K562 (cell line): ENCODE data around the gene BIN1. TPM values are rescaled to one million over a fixed set of nuclear protein-coding genes. Genes with fewer than 3 reads are reported as not detected.

Experiments
- ATAC-seq: fragments of 200-7000 bp; cut with Tn5 transposase; 3 replicates; pipeline ENCODE4 v1.9.1; 2020; ENCODE audit warnings: moderate library complexity
- BruUV-seq: library from RNA; stranded (reverse); fragments of 400-500 nt; replicated peaks from 2 replicates; lab custom pipeline; 2021; lab: Mats Ljungman, UMichigan
- CTCF ChIA-PET: fragments of 300-600 bp; formaldehyde crosslinking; extraction: SDS; loops from one replicate; lab custom pipeline; 2021; ENCODE audit warnings: low intra/inter-chr PET ratio; lab: Yijun Ruan, JAX
- POLR2A ChIA-PET: fragments of 300-600, 350-650 bp; sonication (Branson Sonifier 250); formaldehyde crosslinking; extraction: SDS; loops from one replicate; lab custom pipeline; 2021; ENCODE audit warnings: antibody characterized with exemption, inconsistent platforms; lab: Yijun Ruan, JAX
- DNase-seq, 4 experiments: peaks; one replicate each; pipeline versions ENCODE4 v3.0.0 to v3.0.0-alpha.2; 2011 to 2018; ENCODE audit warnings: low spot score in 3 of 4, mixed read lengths in 3 of 4; ENCODE audit errors: extremely low read depth in 1 of 4
- FAIRE-seq: peaks from 2 replicates; lab custom pipeline; 2011; peaks lifted over from hg19 to GRCh38; lab: Jason Lieb, UNC
- H2AFZ ChIP-seq: 2 replicates; pipeline ENCODE4 v1.6.0; 2011; ENCODE audit warnings: low read depth, low read length, control low read depth, inconsistent platforms
- H3K27ac ChIP-seq: fragments of 200-600 bp; 3 replicates; pipeline ENCODE4 v1.8.0; 2011; ENCODE audit warnings: low read depth, mild to moderate bottlenecking, control low read depth, inconsistent platforms, low read length, moderate library complexity, mixed read lengths; ENCODE audit errors: extremely low read depth
- H3K27me3 ChIP-seq, 2 experiments: fragments of 300-600 bp in 1 of 2; 2 replicates in 1 of 2; 3 replicates in 1 of 2; pipeline versions ENCODE4 v1.6.0 to v1.8.0; 2011; ENCODE audit warnings: inconsistent platforms in 2 of 2, low read length in 2 of 2, mild to moderate bottlenecking in 1 of 2, mixed read lengths in 1 of 2, moderate library complexity in 1 of 2; ENCODE audit not compliant: control insufficient read depth in 2 of 2, insufficient read depth in 2 of 2
- H3K36me3 ChIP-seq: fragments of 300-600 bp; 3 replicates; pipeline ENCODE4 v1.8.0; 2011; ENCODE audit warnings: mild to moderate bottlenecking, low read length, inconsistent platforms; ENCODE audit not compliant: control insufficient read depth, insufficient read depth
- H3K4me1 ChIP-seq, 2 experiments: fragments of 200-600 bp in 1 of 2; replicated peaks in 1 of 2; 2 replicates in 1 of 2; 3 replicates in 1 of 2; pipeline versions ENCODE4 v1.5.1 to v1.8.0; 2011; ENCODE audit warnings: inconsistent platforms in 2 of 2, low read length in 2 of 2, mild to moderate bottlenecking in 1 of 2, mixed read lengths in 1 of 2, moderate library complexity in 1 of 2; ENCODE audit not compliant: control insufficient read depth in 2 of 2, insufficient read depth in 2 of 2
- H3K4me2 ChIP-seq: 2 replicates; pipeline ENCODE4 v1.6.1; 2011; ENCODE audit warnings: low read length, control low read depth, inconsistent platforms, mixed read lengths; ENCODE audit not compliant: insufficient read depth
- H3K4me3 ChIP-seq: fragments of 200-600 bp; sonication (generic), shearing (Covaris generic); 2 replicates; pipeline ENCODE4 v1.5.1; 2016; ENCODE audit warnings: control low read depth, inconsistent platforms
- H3K79me2 ChIP-seq: fragments of 200-600 bp; 3 replicates; pipeline ENCODE4 v1.8.0; 2011; ENCODE audit warnings: low read length, inconsistent platforms; ENCODE audit not compliant: control insufficient read depth, insufficient read depth
- H3K9ac ChIP-seq, 2 experiments: 2 replicates each; pipeline versions ENCODE4 v1.6.0 to v1.6.1; 2011; ENCODE audit warnings: low read depth in 2 of 2, low read length in 2 of 2, control low read depth in 1 of 2, inconsistent platforms in 1 of 2, mild to moderate bottlenecking in 1 of 2, mixed read lengths in 1 of 2; ENCODE audit not compliant: insufficient read depth in 1 of 2
- H3K9me1 ChIP-seq: one replicate; pipeline ENCODE4 v1.6.0; 2011; ENCODE audit warnings: inconsistent platforms, mild to moderate bottlenecking, low read length, moderate library complexity; ENCODE audit not compliant: control insufficient read depth, insufficient read depth
- H3K9me3 ChIP-seq: replicated peaks from 2 replicates; pipeline ENCODE4 v1.5.1; 2011; ENCODE audit warnings: low read depth, low read length, inconsistent platforms; ENCODE audit not compliant: control insufficient read depth, insufficient read depth
- H4K20me1 ChIP-seq: replicated peaks from 2 replicates; pipeline ENCODE4 v1.6.1; 2011; ENCODE audit warnings: low read length, inconsistent platforms, mixed read lengths; ENCODE audit not compliant: control insufficient read depth, insufficient read depth
- CHCHD3 ChIP-seq: fragments of 250-450 bp; sonication (Bioruptor Pico); IDR thresholded peaks from 2 replicates; pipeline ENCODE4 v2.1.2; 2022; ENCODE audit warnings: mild to moderate bottlenecking
- CREB3 ChIP-seq: fragments of 450-650 bp; conservative IDR thresholded peaks from 2 replicates; pipeline ENCODE4 v1.6.1; 2016; ENCODE audit warnings: missing genetic modification characterization, low read depth, mild to moderate bottlenecking, missing compliant biosample characterization, moderate library complexity
- ESRRA ChIP-seq: fragments of 450-650 bp; IDR thresholded peaks from 2 replicates; pipeline ENCODE4 v1.6.1; 2014; ENCODE audit warnings: low read depth, mild to moderate bottlenecking, moderate library complexity, borderline replicate concordance
- KDM4B ChIP-seq, 2 experiments: fragments of 450-650 bp in 1 of 2; sonication (generic) in 1 of 2; IDR thresholded peaks; 2 replicates each; pipeline ENCODE4 v1.6.1; 2016 to 2017; ENCODE audit warnings: borderline replicate concordance in 2 of 2, antibody characterized with exemption in 1 of 2, low read depth in 1 of 2, mild to moderate bottlenecking in 1 of 2
- MCM3 ChIP-seq: fragments of 450-650 bp; IDR thresholded peaks from 2 replicates; pipeline ENCODE4 v1.6.1; 2016
- NFXL1 ChIP-seq: fragments of 450-650 bp; formaldehyde crosslinking; IDR thresholded peaks from 2 replicates; pipeline ENCODE4 v1.4.0; 2021; ENCODE audit warnings: mild to moderate bottlenecking
- NKRF ChIP-seq: fragments of 450-650 bp; IDR thresholded peaks from 2 replicates; pipeline ENCODE4 v1.6.1; 2016; ENCODE audit warnings: borderline replicate concordance
- NR2C2 ChIP-seq, 2 experiments: fragments of 200-800 bp in 1 of 2; sonication (Bioruptor generic) in 1 of 2; sonication (generic) in 1 of 2; formaldehyde crosslinking in 1 of 2; IDR thresholded peaks; 2 replicates each; pipeline versions ENCODE4 v1.6.1 to v1.8.0; 2016 to 2022; ENCODE audit warnings: mild to moderate bottlenecking in 1 of 2, missing compliant biosample characterization in 1 of 2, missing genetic modification characterization in 1 of 2, missing genetic modification reagents in 1 of 2
- OTX1 ChIP-seq: fragments of 450-650 bp; formaldehyde crosslinking; IDR thresholded peaks from 2 replicates; pipeline ENCODE4 v1.4.0; 2022; ENCODE audit warnings: mild to moderate bottlenecking
- RBM14 ChIP-seq: fragments of 200-400 bp; formaldehyde crosslinking; IDR thresholded peaks from 2 replicates; pipeline ENCODE4 v1.6.1; 2018; ENCODE audit warnings: low read depth, mild to moderate bottlenecking, low read length, moderate library complexity, borderline replicate concordance; ENCODE audit not compliant: insufficient read depth
- SIX5 ChIP-seq, 2 experiments: IDR thresholded peaks; 2 replicates each; pipeline ENCODE4 v1.6.1; 2011; ENCODE audit warnings: low read length in 2 of 2, borderline replicate concordance in 1 of 2, low read depth in 1 of 2, mild to moderate bottlenecking in 1 of 2, moderate library complexity in 1 of 2; ENCODE audit not compliant: insufficient read depth in 1 of 2
- SNAPC5 ChIP-seq: fragments of 250-450 bp; sonication (Bioruptor Pico); IDR thresholded peaks from 2 replicates; pipeline ENCODE4 v1.8.0; 2021; ENCODE audit warnings: moderate library complexity, mild to moderate bottlenecking, inconsistent platforms
- SPI1 ChIP-seq: IDR thresholded peaks from 2 replicates; pipeline ENCODE4 v1.6.1; 2011; ENCODE audit warnings: low read depth, low read length, control low read depth, borderline replicate concordance
- ZNF408 ChIP-seq: fragments of 250-450 bp; sonication (Bioruptor Pico); IDR thresholded peaks from 2 replicates; pipeline ENCODE4 v1.4.0; 2020; ENCODE audit warnings: low read depth, mild to moderate bottlenecking, moderate library complexity
- ZNF584 ChIP-seq: fragments of 200-800 bp; sonication (Bioruptor generic); IDR thresholded peaks from 2 replicates; pipeline ENCODE4 v1.6.1; 2016; ENCODE audit warnings: low read depth, mild to moderate bottlenecking, missing genetic modification characterization, missing compliant biosample characterization
- WGBS: fragments of 100-300 bp; shearing (Covaris generic); methylation state at CpG from one replicate; pipeline ENCODE4 v1.1.6; 2016; ENCODE audit warnings: low coverage, mixed read lengths; ENCODE audit not compliant: insufficient coverage; ENCODE audit errors: missing lambda C conversion rate; 5-methylcytosine and 5-hydroxymethylcytosine counted together
- in situ Hi-C: fragments of 300-500 bp; cut with MboI; formaldehyde crosslinking; loops from 4 replicates; pipeline ENCODE4 v1.15.0; 2018; ENCODE audit warnings: inconsistent platforms, mixed read lengths
- intact Hi-C: fragments of 100-400 bp; cut with micrococcal nuclease; formaldehyde crosslinking; loops from 2 replicates; pipeline ENCODE4 v1.14.2; 2022
- polyA plus RNA-seq, 8 experiments: library from polyadenylated mRNA; depleted of rRNA in 4 of 8; stranded (reverse) in 5 of 8; unstranded in 3 of 8; fragments of >200 nt; fragmentation: Nextera tagmentation in 2 of 8; fragmentation: Illumina TruSeq in 1 of 8; extraction: Ambion mirVana in 2 of 8; extraction: Trizol in 1 of 8; gene quantifications; 2 replicates each; pipeline versions ENCODE4 v1.2.1 to v1.2.3, GENCODE V29; 2011 to 2014; ENCODE audit warnings: inconsistent platforms in 1 of 8, missing spikeins in 1 of 8
- total RNA-seq, 7 experiments: library from RNA; depleted of rRNA in 6 of 7; stranded (reverse); fragments of >200 nt in 6 of 7; fragmentation: Illumina TruSeq in 2 of 7; extraction: Trizol in 2 of 7; gene quantifications; 2 replicates each; pipeline versions ENCODE4 v1.2.1 to v1.2.3, GENCODE V29; 2011 to 2021; ENCODE audit warnings: low replicate concordance in 1 of 7

BIN1 gene
- total and polyA plus RNA-seq, 9 of the 15 experiments (the other 6 are each of a cell fraction or from before 2014, with no cell fraction given), result 0.04 to 2.8 (median 0.79) TPM; not detected in 1

- no peak overlapping the region for H3K9ac ChIP-seq
- DNase-seq (peak in 2 of 4 experiments; percentile 32 to 42), ATAC-seq (peak; percentile 39), FAIRE-seq (no peak)
- H4K20me1 ChIP-seq, result no peaks in the 10 kb centered on the region
- 14% methylated on average over 7 of the region's 11 CpGs for WGBS
- H3K9me3 ChIP-seq, result no peaks in the 10 kb centered on the region
- H3K27me3 ChIP-seq, result peaks cover 0 to 28% of the 10 kb centered on the region in 2 experiments; a peak in 3 of 5 replicates
- intact Hi-C loops, result no loop called here
- H3K36me3 ChIP-seq, result no peaks in the 10 kb centered on the region
- CTCF ChIA-PET, result no interaction called here
- no peak overlapping the region for H3K4me2 ChIP-seq
- peaks cover 0 to 48% of the 10 kb centered on the region in 2 experiments; a peak in 3 of 5 replicates for H3K4me1 ChIP-seq
- no TSS peak for BruUV-seq
- H3K79me2 ChIP-seq, result no peaks in the 10 kb centered on the region
- no peak overlapping the region for H2AFZ ChIP-seq
- POLR2A ChIA-PET, result no interaction called here
- in situ Hi-C loops, result no loop called here
- H3K9me1 ChIP-seq, result no peaks in the 10 kb centered on the region
- H3K4me3 ChIP-seq, result no peak overlapping the region
- H3K27ac ChIP-seq, result no peak overlapping the region
- no peak for TF ChIP-seq NR2C2 (CRISPR knock-in tag; IDR thresholded peaks at IDR 0.05)
- TF ChIP-seq NR2C2 (tag; IDR thresholded peaks at IDR 0.05), result no peak
- TF ChIP-seq ESRRA, result no peak
- no peak for TF ChIP-seq NKRF
- TF ChIP-seq ZNF408 (CRISPR knock-in tag), result no peak
- TF ChIP-seq CHCHD3, result no peak
- no peak for TF ChIP-seq NFXL1 (CRISPR knock-in tag)
- no peak for TF ChIP-seq ZNF584 (CRISPR knock-in tag)
- no peak for TF ChIP-seq SIX5 (IDR thresholded peaks at IDR 0.05; ENCODE audit: borderline replicate concordance in 1 of 2, insufficient read depth in 1 of 2, low read depth in 1 of 2, low read length in 2 of 2)
- TF ChIP-seq MCM3, result no peak
- no peak for TF ChIP-seq KDM4B (IDR thresholded peaks at IDR 0.05; ENCODE audit: borderline replicate concordance in 2 of 2, low read depth in 1 of 2)
- TF ChIP-seq SNAPC5 (CRISPR knock-in tag), result no peak
- no peak for TF ChIP-seq CREB3 (tag)
- TF ChIP-seq OTX1, result no peak
- TF ChIP-seq RBM14, result no peak
- no peak for TF ChIP-seq SPI1
These were observed 48.6 kb downstream of the BIN1 start for GRCh38 chr2:127058246-127058953.
